ENCODE measurements around the gene RIMBP2. TPM values are rescaled to one million over a fixed set of nuclear protein-coding genes. Genes with fewer than 3 reads are reported as not detected.

Gene RIMBP2
- total RNA-seq, 4 donors from 2014 or later, result 1.5 to 5.3 (median 2.7) TPM

- H3K4me3 ChIP-seq (ENCODE audit: low read depth, poor library complexity, severe bottlenecking), result no peak overlapping the region
- intact Hi-C loops (cut with DNase I; ENCODE audit: low total_unique reads), result no loop called here
- TF ChIP-seq POLR2A (IDR thresholded peaks at IDR 0.05), result no peak
- TF ChIP-seq, protein P1, sequence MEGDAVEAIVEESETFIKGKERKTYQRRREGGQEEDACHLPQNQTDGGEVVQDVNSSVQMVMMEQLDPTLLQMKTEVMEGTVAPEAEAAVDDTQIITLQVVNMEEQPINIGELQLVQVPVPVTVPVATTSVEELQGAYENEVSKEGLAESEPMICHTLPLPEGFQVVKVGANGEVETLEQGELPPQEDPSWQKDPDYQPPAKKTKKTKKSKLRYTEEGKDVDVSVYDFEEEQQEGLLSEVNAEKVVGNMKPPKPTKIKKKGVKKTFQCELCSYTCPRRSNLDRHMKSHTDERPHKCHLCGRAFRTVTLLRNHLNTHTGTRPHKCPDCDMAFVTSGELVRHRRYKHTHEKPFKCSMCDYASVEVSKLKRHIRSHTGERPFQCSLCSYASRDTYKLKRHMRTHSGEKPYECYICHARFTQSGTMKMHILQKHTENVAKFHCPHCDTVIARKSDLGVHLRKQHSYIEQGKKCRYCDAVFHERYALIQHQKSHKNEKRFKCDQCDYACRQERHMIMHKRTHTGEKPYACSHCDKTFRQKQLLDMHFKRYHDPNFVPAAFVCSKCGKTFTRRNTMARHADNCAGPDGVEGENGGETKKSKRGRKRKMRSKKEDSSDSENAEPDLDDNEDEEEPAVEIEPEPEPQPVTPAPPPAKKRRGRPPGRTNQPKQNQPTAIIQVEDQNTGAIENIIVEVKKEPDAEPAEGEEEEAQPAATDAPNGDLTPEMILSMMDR (IDR thresholded peaks at IDR 0.05), result no peak
- 92 to 94% methylated on average over 4 of the region's 4 CpGs for WGBS, 2 donors
- no peak for DNase-seq (ENCODE audit: low spot score in 2 of 2)
These were observed 342.0 kb downstream of the RIMBP2 start for GRCh38 chr12:130374083-130374482.

DNA sequence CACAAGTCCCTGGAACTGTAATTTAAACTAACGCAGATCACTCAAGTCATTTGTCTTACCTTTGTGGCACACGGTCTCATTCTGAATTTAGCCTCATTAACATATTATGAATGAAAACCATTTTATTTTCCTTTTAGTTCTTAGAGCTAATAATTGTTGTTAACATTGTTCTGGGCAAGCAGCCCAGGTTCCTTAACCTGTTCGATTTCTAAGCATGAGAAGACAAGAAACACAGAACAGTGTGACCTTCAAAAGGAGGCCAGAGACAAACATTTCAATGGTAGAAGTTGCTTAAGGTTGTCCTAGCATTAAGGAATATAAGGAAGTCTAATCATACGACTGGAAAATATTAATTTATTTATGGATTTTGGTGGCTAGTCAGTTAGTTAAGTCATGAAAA lies 343.2 kb downstream of the RIMBP2 start:
- no peak for DNase-seq (ENCODE audit: low spot score in 2 of 2)
- TF ChIP-seq, protein P1 (IDR thresholded peaks at IDR 0.05), result no peak
- TF ChIP-seq POLR2A (IDR thresholded peaks at IDR 0.05), result no peak
- 48 to 50% methylated on average over 4 of the region's 4 CpGs for WGBS, 2 donors
- H3K4me3 ChIP-seq (ENCODE audit: low read depth, poor library complexity, severe bottlenecking), result no peak overlapping the region
- intact Hi-C loops (cut with DNase I; ENCODE audit: low total_unique reads), result no loop called here

GRCh38 chr12:130371296-130371695 lies 344.8 kb downstream of the RIMBP2 start:
- WGBS, 2 donors, result 23 to 24% methylated on average over 5 of the region's 5 CpGs
- intact Hi-C loops (cut with DNase I; ENCODE audit: low total_unique reads), result no loop called here

GRCh38 chr12:130369816-130370215 lies 346.3 kb downstream of the RIMBP2 start:
- no peak overlapping the region for H3K4me3 ChIP-seq (ENCODE audit: low read depth, poor library complexity, severe bottlenecking)
- TF ChIP-seq, protein P1 (IDR thresholded peaks at IDR 0.05), result no peak
- TF ChIP-seq POLR2A (IDR thresholded peaks at IDR 0.05), result no peak
- intact Hi-C loops (cut with DNase I; ENCODE audit: low total_unique reads), result no loop called here
- DNase-seq (ENCODE audit: low spot score in 2 of 2), result no peak
- WGBS, 2 donors, result 48 to 56% methylated on average over 4 of the region's 4 CpGs

More at GRCh38 chr12:130371296-130371695, 344.8 kb downstream of the RIMBP2 start:
- H3K4me3 ChIP-seq (ENCODE audit: low read depth, poor library complexity, severe bottlenecking), result no peak overlapping the region
- TF ChIP-seq, protein P1 (IDR thresholded peaks at IDR 0.05), result no peak
- no peak for TF ChIP-seq POLR2A (IDR thresholded peaks at IDR 0.05)
- DNase-seq (ENCODE audit: low spot score in 2 of 2), result no peak

DNA sequence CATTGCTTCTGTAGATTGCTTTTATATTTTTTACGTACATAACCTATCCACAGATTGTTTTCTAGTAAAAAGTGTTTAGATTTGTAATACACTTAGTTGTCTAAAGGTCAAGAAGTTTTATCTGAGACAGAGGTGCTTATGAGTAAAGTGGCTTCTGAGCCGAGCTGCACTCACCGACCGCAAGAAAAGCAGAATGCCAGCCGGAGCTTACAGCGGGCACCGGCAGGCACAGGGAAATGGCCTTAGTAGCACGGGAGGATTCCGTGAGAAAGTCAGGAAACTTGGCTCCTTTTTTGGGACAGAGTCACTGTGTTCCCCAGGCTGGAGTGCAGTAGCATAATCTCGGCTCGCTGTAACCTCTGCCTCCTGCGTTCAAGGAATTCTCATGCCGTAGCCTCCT lies 348.6 kb downstream of the RIMBP2 start:
- 91 to 95% methylated on average over 13 of the region's 13 CpGs for WGBS, 2 donors
- DNase-seq (ENCODE audit: low spot score in 2 of 2), result no peak
- TF ChIP-seq, protein P1 (IDR thresholded peaks at IDR 0.05), result no peak
- TF ChIP-seq POLR2A (IDR thresholded peaks at IDR 0.05), result no peak
- intact Hi-C loops (cut with DNase I; ENCODE audit: low total_unique reads), result no loop called here
- no peak overlapping the region for H3K4me3 ChIP-seq (ENCODE audit: low read depth, poor library complexity, severe bottlenecking)

DNA sequence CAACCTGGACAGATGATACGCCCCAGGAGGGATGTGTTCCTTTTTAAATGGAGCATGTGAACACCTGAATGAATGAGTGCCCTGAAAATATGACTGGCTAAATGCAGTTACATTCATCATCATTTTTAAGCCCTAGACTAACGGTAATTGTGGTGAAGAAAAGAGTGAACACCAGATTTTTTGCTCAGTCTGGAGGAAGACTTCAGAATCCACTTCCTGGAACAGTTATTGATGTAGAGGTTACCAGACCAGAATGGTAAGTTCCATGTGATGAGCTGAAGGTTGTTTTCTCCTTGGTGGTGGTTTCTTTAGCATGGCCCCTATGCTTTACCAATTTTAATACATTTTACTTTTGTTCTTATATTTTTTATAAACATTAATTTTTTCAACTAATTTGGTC lies 349.1 kb downstream of the RIMBP2 start:
- no peak overlapping the region for H3K4me3 ChIP-seq (ENCODE audit: low read depth, poor library complexity, severe bottlenecking)
- intact Hi-C loops (cut with DNase I; ENCODE audit: low total_unique reads), result no loop called here
- TF ChIP-seq, protein P1 (IDR thresholded peaks at IDR 0.05), result no peak
- TF ChIP-seq POLR2A (IDR thresholded peaks at IDR 0.05), result no peak
- 76 to 81% methylated on average over 2 of the region's 2 CpGs for WGBS, 2 donors
- DNase-seq (ENCODE audit: low spot score in 2 of 2), result no peak

All from lower leg skin (tissue), 4 donors.